Body of pancreas (tissue), 4 donors: ENCODE results near the gene CRYBA1.

Source experiments
- POLR2A ChIP-seq, 3 donors: fragments of 450-650 bp; IDR thresholded peaks; one replicate each; pipeline ENCODE4 v1.6.1; 2016; ENCODE audit warnings: antibody characterized with exemption in 3 of 3, mild to moderate bottlenecking in 2 of 3
- TF ChIP-seq, protein P1 (sequence below), 7 experiments: fragments of 450-650 bp in 4 of 7; fragments of 200-600 bp in 3 of 7; sonication (generic) in 3 of 7; IDR thresholded peaks; one replicate each; pipeline ENCODE4 v1.5.1; 2016 to 2019; ENCODE audit warnings: antibody characterized with exemption in 7 of 7

DNA sequence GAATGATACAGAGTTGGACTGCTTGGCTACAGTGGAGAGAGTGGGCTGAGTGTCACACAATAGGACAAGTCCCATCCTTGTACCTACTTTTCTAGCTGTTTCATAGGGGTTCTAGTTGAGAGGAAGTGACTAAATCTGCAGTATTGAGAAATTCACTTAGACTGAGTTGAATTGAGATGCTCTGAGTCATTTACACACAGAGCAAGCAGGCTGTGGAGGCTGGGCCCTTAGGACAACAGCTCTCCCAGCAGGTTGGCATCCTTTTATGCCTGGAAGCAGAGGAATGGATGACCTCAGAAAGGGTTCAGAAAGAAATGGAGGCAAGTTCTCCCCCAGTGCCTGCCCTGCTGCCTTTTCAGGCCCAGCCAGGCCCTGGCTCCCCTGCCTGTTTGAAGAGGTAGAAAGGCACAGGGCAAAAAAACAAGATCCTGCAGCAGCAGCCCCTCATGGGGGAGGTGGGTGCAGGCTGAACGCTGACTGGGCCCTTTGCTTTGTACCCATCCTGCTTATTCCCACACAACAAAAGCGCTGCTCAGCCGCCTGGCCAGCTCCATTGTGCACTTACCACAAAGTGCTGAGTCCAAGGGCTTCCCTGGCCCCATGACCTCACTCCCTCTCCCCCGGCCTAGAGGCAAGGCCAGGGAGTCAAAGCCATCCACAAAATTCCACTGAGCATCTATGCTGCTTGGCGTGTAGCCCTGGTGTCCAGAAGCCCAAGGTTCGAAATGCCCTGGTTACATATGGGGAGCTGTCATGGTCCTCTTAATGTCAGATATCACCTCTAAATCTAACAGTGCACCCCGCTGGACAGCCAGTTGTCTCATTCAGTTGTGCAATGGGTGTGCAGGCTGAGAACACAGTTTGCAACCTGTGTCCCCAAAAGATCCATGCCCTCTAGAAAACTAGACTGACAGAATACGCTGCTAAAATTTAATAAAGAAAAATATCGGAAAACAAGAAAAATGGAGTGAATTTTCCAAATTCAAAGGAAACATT, 5.4 kb upstream of the CRYBA1 start:
- TF ChIP-seq, protein P1, sequence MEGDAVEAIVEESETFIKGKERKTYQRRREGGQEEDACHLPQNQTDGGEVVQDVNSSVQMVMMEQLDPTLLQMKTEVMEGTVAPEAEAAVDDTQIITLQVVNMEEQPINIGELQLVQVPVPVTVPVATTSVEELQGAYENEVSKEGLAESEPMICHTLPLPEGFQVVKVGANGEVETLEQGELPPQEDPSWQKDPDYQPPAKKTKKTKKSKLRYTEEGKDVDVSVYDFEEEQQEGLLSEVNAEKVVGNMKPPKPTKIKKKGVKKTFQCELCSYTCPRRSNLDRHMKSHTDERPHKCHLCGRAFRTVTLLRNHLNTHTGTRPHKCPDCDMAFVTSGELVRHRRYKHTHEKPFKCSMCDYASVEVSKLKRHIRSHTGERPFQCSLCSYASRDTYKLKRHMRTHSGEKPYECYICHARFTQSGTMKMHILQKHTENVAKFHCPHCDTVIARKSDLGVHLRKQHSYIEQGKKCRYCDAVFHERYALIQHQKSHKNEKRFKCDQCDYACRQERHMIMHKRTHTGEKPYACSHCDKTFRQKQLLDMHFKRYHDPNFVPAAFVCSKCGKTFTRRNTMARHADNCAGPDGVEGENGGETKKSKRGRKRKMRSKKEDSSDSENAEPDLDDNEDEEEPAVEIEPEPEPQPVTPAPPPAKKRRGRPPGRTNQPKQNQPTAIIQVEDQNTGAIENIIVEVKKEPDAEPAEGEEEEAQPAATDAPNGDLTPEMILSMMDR (IDR thresholded peaks at IDR 0.05) = no peak
- no peak for TF ChIP-seq POLR2A (IDR thresholded peaks at IDR 0.05)
